ENCODE measurements around the gene DNAJB6.

Gene DNAJB6

DNA sequence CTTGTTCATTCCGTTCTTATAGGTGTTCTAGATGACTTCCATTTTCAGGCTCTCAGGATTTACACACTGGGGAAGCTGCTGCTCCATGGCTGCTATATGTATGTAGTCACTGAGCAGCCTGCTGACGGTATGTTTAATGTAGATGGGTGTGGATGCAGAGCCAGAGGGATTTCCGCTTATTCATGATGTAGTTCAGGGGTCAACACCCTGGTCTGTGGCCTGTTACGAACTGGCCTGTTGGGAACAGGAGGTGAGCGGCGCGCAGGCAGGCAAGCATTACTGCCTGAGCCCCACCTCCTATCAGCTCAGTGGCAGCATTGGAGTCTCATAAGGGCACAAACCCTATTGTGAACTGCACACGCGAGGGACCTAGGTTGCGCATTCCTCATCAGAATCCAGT lies 33.9 kb downstream of the DNAJB6 start:
- no peak for DNase-seq (ENCODE audit: low read depth)

DNA sequence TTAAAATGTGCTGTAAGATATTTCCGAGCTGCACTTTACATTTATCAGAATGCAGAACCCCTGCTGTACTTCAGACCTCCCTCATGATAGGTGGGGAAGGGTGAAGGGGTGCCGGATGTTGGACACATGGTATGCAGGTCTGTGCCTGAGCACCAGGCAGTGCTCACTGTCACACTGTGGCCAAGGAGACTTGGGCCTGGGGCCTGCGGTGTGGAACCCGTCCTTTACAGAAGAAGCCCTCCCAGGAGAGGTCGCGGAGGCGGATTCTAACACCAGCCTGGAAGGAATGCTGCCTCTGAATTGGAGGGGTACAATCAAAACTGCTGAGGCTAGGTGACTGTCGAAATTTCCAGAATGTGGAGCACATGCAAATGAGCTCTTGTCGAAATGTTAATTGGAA lies 34.5 kb downstream of the DNAJB6 start:
- no peak for DNase-seq (ENCODE audit: low read depth)

- no peak for DNase-seq (ENCODE audit: low read depth)
Observed at GRCh38 chr7:157372300-157373232, 35.8 kb downstream of the DNAJB6 start.

- no peak for DNase-seq (ENCODE audit: low read depth)
Observed at GRCh38 chr7:157373493-157373892, 36.7 kb downstream of the DNAJB6 start.

DNA sequence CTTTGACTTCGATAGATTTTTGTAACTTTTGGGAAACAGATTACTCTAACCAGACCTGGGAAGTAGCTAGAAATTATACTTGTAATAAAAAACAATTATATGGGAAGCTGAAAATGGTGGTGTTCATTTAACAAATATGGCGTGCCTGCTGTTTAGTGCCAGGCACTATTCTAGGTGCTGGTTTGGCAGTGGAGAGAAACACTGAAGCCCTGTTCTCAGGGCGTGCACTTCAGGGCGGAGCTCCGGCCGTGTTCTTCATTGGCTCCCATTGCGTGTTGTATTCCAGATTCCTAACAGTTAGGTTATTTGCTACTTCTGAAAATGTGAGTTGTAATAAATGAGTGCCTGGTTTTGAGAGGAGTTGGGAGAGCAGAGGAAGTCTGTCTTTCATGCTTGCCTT lies 38.6 kb downstream of the DNAJB6 start:
- DNase-seq (ENCODE audit: low read depth), result no peak

DNA sequence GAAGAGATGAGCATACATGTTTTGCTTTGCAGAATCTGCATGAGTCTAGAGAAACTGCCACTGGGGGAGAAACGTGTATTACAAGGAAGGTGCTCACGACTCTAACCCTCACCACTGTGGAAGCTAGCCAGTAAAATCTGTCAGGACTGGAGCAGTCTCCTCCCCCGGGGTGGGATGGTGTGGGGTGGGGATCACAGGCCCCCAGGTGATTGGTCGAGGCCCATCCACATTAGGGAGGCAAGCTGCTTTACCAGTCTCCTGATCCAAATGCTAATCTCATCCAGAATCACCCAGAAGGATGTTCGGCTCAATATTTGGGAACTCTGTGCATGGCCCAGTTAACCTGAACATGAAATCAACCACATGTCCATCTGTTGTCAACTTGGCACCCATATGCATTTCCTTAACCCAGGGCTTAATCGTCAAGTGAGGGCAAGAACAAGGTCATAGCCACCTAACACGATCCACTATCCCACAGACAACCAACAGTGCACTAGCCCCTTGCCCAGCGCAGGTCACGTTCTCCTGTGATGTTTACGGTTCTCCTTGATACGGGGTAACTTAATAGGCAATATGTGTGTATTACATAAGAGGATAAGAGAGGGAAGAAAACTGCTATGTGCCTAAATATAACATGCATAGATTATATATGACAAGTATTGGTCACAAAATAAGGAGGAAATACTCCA lies 40.8 kb downstream of the DNAJB6 start:
- no peak for DNase-seq (ENCODE audit: low read depth)

DNA sequence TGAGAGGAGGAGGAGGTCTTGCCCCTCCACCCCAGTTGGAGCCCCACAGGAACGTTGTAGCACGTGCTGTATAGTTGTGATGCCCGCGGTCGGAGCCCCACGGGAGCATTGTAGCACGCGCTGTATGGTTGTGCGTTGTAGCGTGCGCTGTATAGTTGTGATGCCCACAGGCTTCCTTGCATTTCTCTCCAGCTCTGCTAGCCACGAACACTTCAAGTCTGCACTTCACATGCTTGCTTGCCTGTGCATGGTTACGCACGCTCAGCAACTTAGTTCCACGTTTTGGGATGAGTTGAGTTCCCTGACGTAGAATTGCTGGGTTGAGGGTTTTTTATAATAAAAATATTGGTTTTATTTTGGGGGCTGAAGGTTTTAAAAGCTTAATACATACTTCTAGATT lies 41.6 kb downstream of the DNAJB6 start:
- no peak for DNase-seq (ENCODE audit: low read depth)

GRCh38 chr7:157379493-157379892 lies 42.7 kb downstream of the DNAJB6 start:
- no peak for DNase-seq (ENCODE audit: low read depth)

DNA sequence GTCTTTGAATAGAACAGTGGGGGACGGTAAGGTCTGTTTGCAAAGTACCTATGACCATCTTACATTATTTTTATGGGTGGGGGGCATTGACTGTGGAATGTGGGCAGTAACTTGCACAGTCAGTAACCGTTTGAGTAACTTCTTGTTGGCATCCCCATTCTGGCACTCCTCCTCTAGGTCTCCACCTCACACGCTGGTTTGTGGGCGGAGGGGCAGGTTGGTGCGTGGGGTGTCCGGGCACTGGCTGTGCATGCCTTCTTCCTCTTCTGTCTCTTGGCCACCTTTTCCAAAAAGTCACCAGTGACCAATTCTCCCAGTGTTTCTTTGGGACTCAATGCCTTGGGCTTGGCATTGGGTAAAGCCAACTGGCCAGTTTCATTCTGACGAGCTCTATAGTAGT lies 43.6 kb downstream of the DNAJB6 start:
- DNase-seq (ENCODE audit: low read depth), result no peak

DNA sequence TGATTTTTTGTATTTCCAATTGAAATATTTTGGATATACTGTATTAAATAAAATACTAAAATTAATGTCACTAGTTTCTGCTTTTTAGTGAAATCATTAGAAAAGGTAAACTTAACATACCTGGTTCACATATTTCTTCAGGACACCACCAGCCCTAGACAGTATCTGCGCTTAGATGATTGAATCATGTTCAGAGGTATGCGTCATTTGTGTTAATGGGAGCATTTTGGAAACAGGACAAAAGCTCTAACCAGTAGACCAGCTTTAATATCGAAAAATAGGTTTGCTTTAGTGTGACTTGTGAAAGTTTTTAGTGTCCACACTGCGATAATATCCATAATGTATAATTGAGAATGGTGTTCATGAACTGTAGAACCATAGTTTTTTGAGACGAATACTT lies 47.1 kb downstream of the DNAJB6 start:
- no peak for DNase-seq (ENCODE audit: low read depth)

DNA sequence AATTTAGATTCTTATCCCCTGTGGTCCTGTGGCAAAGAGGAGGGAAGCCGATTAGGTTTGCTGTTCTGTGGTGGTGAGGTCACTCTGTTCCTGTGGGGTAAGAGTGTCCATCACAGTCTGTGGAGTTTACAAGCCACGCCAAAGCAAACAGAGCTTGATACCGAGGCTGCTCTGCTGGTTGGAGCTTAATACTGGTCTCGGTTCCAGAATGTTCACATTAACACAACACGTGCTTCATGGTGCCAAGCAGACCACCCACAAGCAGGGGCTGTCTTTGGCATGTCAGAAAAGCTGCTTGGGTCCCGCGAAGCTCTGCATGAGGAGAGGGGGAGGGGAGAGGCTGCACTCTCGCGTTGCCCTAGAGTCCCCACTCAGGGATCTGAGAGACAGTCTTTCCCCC lies 47.5 kb downstream of the DNAJB6 start:
- no peak for DNase-seq (ENCODE audit: low read depth)

GRCh38 chr7:157386979-157387800 lies 50.4 kb downstream of the DNAJB6 start:
- DNase-seq (ENCODE audit: low read depth), result peak; percentile 56

DNA sequence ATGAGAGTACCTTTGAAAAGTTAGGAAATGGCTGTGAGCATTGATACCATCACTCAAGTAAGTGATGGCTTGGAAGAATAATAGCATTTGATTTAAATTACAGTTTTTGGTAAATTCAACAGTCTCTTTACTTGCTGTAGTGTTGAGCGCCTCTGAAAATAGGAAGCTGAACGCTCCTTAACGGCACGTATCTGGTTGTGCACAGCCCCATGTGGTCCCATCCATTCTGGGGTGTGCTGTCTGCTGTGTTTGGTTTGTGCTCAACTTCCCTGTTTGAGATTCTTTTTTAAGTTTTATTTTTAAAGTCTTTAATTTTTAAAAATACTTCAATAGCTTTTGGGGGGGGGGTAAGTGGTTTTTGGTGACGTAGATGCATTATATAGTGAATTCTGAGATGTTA lies 51.5 kb downstream of the DNAJB6 start:
- no peak for DNase-seq (ENCODE audit: low read depth)

DNA sequence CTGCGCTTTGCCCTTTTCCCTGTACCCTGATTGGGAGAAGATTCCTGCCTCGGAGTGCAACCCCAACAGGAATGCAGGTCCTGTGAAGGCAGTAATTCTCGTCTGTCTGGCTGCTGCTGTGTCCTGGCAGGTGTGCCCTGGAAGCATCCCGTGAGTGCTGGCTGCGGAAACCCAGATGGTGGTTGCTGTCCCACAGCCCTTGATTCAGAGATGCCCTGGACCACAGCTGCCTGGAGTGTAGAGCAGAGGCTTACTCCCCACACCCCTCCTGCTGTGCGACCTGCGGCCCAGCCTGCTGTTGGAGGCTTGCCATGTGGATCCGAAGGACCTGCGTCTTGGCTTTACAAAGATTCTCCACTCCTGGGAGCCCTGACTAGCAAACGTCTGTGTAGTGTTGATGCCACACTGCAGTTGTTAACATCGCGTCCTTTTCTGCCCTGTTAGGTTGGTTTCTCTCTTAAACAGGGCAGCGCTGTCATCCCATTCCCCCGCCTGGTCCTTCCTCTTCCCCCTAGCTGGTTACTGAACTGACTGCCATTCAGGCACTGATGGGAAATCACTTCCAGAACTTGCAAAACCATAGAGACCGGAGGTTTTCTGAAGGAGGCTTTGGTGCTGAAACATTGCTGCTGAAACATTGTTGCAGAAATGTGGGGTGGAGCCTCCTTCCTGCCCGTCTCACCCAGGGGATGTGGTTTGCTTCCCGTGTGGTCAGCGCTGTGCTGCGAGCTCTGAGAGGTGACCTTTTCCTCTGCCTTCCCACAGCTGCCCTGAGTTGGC lies 53.3 kb downstream of the DNAJB6 start:
- DNase-seq (ENCODE audit: low read depth), result no peak

DNA sequence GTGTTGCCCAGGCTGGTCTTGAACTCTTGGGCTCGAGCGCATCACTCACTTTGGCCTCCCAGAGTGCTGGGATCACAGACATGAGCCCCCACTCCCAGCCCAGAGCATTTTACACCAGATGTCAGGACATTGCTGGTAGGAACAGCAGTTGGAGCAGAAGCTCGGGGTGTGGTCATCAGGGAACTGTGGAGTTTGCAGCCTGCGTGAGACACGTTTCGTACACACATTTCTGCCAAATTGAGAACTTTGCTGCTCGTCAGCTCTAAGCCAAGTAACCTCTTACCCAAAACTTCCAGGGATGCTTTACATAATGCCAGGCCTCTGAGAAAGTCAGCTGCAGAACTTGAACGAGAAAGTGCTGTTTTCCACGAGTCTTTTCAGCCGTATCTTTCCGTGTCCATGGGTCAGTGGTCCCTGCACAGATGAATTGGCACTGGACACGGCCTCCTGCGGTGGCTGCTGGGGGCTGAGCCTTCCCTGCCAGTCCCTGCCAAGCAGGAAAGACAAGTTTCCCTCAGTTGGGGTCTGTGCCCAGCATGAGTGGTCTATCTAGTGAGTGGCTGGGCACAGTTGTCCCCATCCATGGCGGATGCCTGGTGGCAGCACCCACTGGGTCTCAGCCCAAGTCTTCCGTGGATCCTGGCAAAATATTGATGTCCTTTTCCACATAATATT lies 54.4 kb downstream of the DNAJB6 start:
- DNase-seq (ENCODE audit: low read depth), result no peak

DNA sequence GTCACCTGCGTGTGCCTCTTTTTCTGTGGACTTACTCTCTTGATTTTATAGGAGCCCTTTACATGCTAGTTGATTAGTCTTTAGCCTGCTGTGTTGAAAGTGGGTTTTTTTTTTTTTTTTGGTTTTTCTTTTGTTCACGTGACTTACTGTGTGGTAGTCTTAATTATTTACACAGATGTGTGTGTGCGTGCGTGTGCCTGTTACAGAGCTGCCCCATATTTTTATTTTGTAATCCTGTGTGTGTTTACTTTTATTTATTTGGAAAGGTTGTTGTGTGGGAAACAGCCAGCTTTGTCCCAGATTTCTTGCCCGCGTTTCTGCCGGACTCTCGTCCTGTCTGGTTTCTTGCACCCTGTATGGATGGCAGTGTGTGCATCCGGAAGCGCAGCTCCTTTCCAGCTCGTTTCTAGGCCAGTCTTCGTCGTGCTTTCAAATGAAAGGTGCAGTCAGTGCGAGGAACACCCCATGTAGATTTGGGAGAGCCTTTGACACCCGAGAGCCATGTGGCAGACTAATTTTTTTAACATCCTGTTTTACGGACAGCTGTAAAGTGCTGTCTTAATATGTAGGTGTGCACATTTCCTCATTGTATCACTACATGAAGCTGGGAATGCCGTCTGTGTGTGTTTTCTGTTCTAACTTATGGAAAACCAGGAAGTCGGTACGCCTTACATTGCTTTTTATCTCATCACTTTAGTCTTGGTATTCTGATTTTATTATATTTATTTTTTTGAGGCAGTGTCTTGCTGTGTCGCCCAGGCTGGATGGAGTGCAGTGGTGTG lies 55.6 kb downstream of the DNAJB6 start:
- DNase-seq (ENCODE audit: low read depth), result no peak

DNA sequence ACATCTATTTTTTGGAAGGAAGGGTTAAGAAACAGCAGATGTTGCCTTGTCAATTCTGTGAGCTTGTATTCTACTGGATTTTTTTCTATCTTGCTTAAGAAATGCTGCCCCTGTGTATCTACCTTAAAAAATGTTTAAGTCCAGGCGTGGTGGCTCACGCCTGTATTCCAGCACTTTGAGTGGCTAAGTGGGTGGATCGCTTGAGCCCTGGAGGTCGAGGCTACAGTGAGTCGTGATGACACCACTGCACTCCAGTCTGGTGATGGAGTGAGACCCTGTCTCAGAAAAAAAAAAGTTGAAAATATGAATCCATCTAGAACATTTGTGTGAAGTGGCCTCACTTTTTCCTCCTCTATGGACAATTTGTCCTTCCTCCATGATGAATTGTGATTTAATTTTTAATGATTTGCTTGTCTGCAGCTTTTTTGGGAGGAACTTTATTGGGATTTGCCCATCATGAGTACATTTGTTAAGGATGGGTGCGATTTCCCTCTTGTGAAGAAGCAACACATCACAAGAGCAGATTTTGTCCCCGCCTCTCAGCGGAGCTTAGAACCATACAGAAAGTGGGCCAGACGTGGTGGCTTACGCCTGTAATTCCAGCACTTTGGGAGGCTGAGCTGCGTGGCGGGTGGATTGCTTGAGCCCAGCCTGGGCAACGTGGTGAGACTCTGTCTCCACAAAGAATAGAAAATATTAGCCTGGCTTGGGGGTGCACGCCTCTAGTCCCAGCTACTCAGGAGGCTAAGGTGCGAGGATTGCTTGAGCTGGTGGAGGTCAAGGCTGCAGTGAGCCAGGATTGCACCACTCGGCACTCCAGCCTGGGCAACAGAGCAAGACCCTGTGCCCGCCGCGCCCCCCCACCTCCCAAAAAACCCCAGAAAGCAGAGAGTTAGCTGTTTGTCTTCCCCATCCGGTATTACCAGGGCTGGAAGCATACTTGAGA lies 57.7 kb downstream of the DNAJB6 start:
- DNase-seq (ENCODE audit: low read depth), result no peak

GRCh38 chr7:157395206-157395605 lies 58.4 kb downstream of the DNAJB6 start:
- no peak for DNase-seq (ENCODE audit: low read depth)

GRCh38 chr7:157396316-157397035 lies 59.7 kb downstream of the DNAJB6 start:
- no peak for DNase-seq (ENCODE audit: low read depth)
